ENCODE results near the gene USP15.

Gene USP15

GRCh38 chr12:62258941-62259630 is 1.1 kb upstream of the USP15 start:
- DNase-seq (peak; percentile 18), ATAC-seq (ENCODE audit: insufficient read depth, low read depth) (no peak)
- H3K9me3 ChIP-seq (ENCODE audit: insufficient read depth, low read length, severe bottlenecking) = no peaks in the 10 kb centered on the region
- H3K79me2 ChIP-seq (ENCODE audit: insufficient read depth, low read length) = peaks cover 45% of the 10 kb centered on the region
- peaks cover 25% of the 10 kb centered on the region; the same call in 1 of the 2 replicates for H4K20me1 ChIP-seq (ENCODE audit: insufficient read depth, low read length)
- TF ChIP-seq EZH2 (IDR thresholded peaks at IDR 0.05; ENCODE audit: borderline replicate concordance, low read depth, low read length, severe bottlenecking) (no peak), CTCF (IDR thresholded peaks at IDR 0.05; ENCODE audit: borderline replicate concordance, extremely low read depth, low read length, poor library complexity, severe bottlenecking) (no peak)
- H3K4me1 ChIP-seq (ENCODE audit: insufficient read depth, low read length) = peaks cover 44% of the 10 kb centered on the region
- no peaks in the 10 kb centered on the region for H3K27me3 ChIP-seq (ENCODE audit: insufficient read depth, low read length, poor library complexity)
- peak overlapping the region; percentile 93 for H3K9ac ChIP-seq (ENCODE audit: low read depth, low read length)
- H3K4me3 ChIP-seq (ENCODE audit: low read depth in 1 of 2, low read length in 2 of 2) = peak overlapping the region; percentile 58 to 65
- peak overlapping the region; percentile 89 for H3K4me2 ChIP-seq (ENCODE audit: insufficient read depth, low read length)
- H2AFZ ChIP-seq (ENCODE audit: low read depth, low read length) = peak overlapping the region; percentile 78
- peak overlapping the region; percentile 93 for H3K27ac ChIP-seq (ENCODE audit: low read length)
- peaks cover 8% of the 10 kb centered on the region; the same call in 1 of the 2 replicates for H3K36me3 ChIP-seq (ENCODE audit: insufficient read depth, low read length)

- TF ChIP-seq EZH2 (IDR thresholded peaks at IDR 0.05; ENCODE audit: borderline replicate concordance, low read depth, low read length, severe bottlenecking) = no peak
- no peak for TF ChIP-seq CTCF (IDR thresholded peaks at IDR 0.05; ENCODE audit: borderline replicate concordance, extremely low read depth, low read length, poor library complexity, severe bottlenecking)
- ATAC-seq (ENCODE audit: insufficient read depth, low read depth) (peak; percentile 20), DNase-seq (no peak)
- Histone ChIP-seq H3K9ac (ENCODE audit: low read depth, low read length) (peak overlapping the region; percentile 93), H3K36me3 (ENCODE audit: insufficient read depth, low read length) (peaks cover 8% of the 10 kb centered on the region; the same call in 1 of the 2 replicates), H3K4me1 (ENCODE audit: insufficient read depth, low read length) (peaks cover 50% of the 10 kb centered on the region), H3K4me2 (ENCODE audit: insufficient read depth, low read length) (peak overlapping the region; percentile 89), H4K20me1 (ENCODE audit: insufficient read depth, low read length) (peaks cover 29% of the 10 kb centered on the region; the same call in 1 of the 2 replicates), H3K79me2 (ENCODE audit: insufficient read depth, low read length) (peaks cover 51% of the 10 kb centered on the region), H2AFZ (ENCODE audit: low read depth, low read length) (peak overlapping the region; percentile 78), H3K9me3 (ENCODE audit: insufficient read depth, low read length, severe bottlenecking) (no peaks in the 10 kb centered on the region), H3K4me3 (ENCODE audit: low read depth in 1 of 2, low read length in 2 of 2) (peak overlapping the region; percentile 58 to 65), H3K27me3 (ENCODE audit: insufficient read depth, low read length, poor library complexity) (no peaks in the 10 kb centered on the region), H3K27ac (ENCODE audit: low read length) (peak overlapping the region; percentile 93)
Measured at GRCh38 chr12:62259631-62259992, 592 bp upstream of the USP15 start.

GRCh38 chr12:62260733-62261683 is 804 bp downstream of the USP15 start:
- Histone ChIP-seq H4K20me1 (ENCODE audit: insufficient read depth, low read length) (peaks cover 41% of the 10 kb centered on the region; the same call in 1 of the 2 replicates), H3K36me3 (ENCODE audit: insufficient read depth, low read length) (peaks cover 8% of the 10 kb centered on the region; the same call in 1 of the 2 replicates), H3K4me3 (ENCODE audit: low read depth in 1 of 2, low read length in 2 of 2) (peak overlapping the region; percentile 58 to 65; a peak in 3 of 4 replicates), H3K9ac (ENCODE audit: low read depth, low read length) (peak overlapping the region; percentile 93), H3K4me1 (ENCODE audit: insufficient read depth, low read length) (peaks cover 59% of the 10 kb centered on the region), H3K4me2 (ENCODE audit: insufficient read depth, low read length) (peak overlapping the region; percentile 89), H2AFZ (ENCODE audit: low read depth, low read length) (peak overlapping the region; percentile 78), H3K79me2 (ENCODE audit: insufficient read depth, low read length) (peaks cover 65% of the 10 kb centered on the region), H3K27me3 (ENCODE audit: insufficient read depth, low read length, poor library complexity) (no peaks in the 10 kb centered on the region), H3K27ac (ENCODE audit: low read length) (peak overlapping the region; percentile 93), H3K9me3 (ENCODE audit: insufficient read depth, low read length, severe bottlenecking) (no peaks in the 10 kb centered on the region)
- DNase-seq = peak; percentile 91
- ATAC-seq (ENCODE audit: insufficient read depth, low read depth) = peak; percentile 82
- TF ChIP-seq CTCF (IDR thresholded peaks at IDR 0.05; ENCODE audit: borderline replicate concordance, extremely low read depth, low read length, poor library complexity, severe bottlenecking) (no peak), EZH2 (IDR thresholded peaks at IDR 0.05; ENCODE audit: borderline replicate concordance, low read depth, low read length, severe bottlenecking) (no peak)

Measured in DND-41 (cell line).